ENCODE measurements around the gene ALPK3. TPM values are rescaled to one million over a fixed set of nuclear protein-coding genes. Genes with fewer than 3 reads are reported as not detected.

Gene ALPK3
- total RNA-seq, 4 donors from 2014 or later, result 0.42 to 7.5 (median 1.1) TPM

DNA sequence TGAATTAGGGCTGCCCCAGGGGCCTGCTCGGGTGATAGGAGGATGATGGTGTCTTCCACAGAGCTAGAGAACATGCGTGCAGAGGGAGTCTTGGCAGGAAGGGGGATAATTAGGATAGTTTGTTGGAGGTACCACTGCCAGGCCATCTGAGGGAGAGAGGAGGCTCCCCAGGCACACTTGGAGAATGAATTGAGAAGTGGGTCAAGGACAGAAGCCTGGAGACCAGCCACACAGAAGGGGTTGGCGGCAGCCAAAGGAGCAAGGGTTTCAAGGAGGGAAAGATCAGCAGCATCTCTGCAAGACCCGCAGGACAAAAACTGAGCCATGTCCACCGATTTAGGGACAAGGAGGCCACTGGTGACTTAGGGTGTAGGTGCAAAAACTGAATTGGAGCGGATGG, 74.2 kb downstream of the ALPK3 start:
- Histone ChIP-seq H3K27me3 (no peaks in the 10 kb centered on the region), H3K4me1 (no peaks in the 10 kb centered on the region), H3K9me3 (no peaks in the 10 kb centered on the region), H3K36me3 (no peaks in the 10 kb centered on the region), H3K27ac (no peak overlapping the region), H3K4me3 (no peak overlapping the region)
- no peak for TF ChIP-seq CTCF (IDR thresholded peaks at IDR 0.05)
- TF ChIP-seq EP300 (IDR thresholded peaks at IDR 0.05), result no peak
- 89% methylated on average over 6 of the region's 6 CpGs for WGBS
- no peak for DNase-seq (ENCODE audit: low spot score in 2 of 2)

DNA sequence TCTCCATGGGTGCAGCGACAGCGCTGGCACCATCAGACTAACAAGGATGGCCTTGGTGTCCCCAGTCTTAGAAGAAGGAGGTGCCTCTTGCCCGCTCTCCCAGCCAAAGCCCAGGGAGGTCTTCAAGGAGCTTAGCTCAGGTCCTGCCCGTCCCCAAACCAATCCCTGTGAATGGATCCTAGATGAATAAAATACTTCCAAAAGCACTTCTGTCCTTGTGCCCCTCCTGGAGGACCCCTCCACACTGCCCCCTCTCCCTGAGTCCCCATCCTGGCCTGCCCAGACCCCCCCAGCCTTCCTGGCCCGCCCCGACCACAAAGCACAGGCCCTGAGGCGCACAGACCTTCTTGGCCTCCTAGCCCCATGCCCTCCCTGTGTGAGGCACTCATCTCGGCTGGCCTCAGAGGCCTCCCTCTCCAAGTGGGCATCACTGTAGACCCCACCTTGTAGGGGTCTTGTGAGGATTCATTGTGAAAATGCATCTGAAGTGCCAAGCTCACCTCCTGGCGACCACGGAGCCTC, 75.7 kb downstream of the ALPK3 start:
- no peak overlapping the region for H3K27ac ChIP-seq
- no peaks in the 10 kb centered on the region for H3K27me3 ChIP-seq
- TF ChIP-seq POLR2AphosphoS5 (IDR thresholded peaks at IDR 0.05) (no peak), CTCF (IDR thresholded peaks at IDR 0.05) (no peak), POLR2A (IDR thresholded peaks at IDR 0.05) (no peak), EP300 (IDR thresholded peaks at IDR 0.05) (no peak)
- H3K4me1 ChIP-seq, result no peaks in the 10 kb centered on the region
- no peak overlapping the region for H3K4me3 ChIP-seq
- WGBS, result 100% methylated on average over 5 of the region's 10 CpGs
- DNase-seq (ENCODE audit: low spot score in 2 of 2), result no peak
- no peaks in the 10 kb centered on the region for H3K36me3 ChIP-seq
- H3K9me3 ChIP-seq, result no peaks in the 10 kb centered on the region

GRCh38 chr15:84893607-84894006, 76.5 kb downstream of the ALPK3 start:
- Histone ChIP-seq H3K4me1 (no peaks in the 10 kb centered on the region), H3K9me3 (no peaks in the 10 kb centered on the region), H3K36me3 (no peaks in the 10 kb centered on the region), H3K4me3 (no peak overlapping the region), H3K27me3 (no peaks in the 10 kb centered on the region), H3K27ac (no peak overlapping the region)
- DNase-seq (ENCODE audit: low spot score in 2 of 2), result no peak
- 93% methylated on average over 10 of the region's 10 CpGs for WGBS
- TF ChIP-seq POLR2AphosphoS5 (IDR thresholded peaks at IDR 0.05), result no peak
- no peak for TF ChIP-seq POLR2A (IDR thresholded peaks at IDR 0.05)

DNA sequence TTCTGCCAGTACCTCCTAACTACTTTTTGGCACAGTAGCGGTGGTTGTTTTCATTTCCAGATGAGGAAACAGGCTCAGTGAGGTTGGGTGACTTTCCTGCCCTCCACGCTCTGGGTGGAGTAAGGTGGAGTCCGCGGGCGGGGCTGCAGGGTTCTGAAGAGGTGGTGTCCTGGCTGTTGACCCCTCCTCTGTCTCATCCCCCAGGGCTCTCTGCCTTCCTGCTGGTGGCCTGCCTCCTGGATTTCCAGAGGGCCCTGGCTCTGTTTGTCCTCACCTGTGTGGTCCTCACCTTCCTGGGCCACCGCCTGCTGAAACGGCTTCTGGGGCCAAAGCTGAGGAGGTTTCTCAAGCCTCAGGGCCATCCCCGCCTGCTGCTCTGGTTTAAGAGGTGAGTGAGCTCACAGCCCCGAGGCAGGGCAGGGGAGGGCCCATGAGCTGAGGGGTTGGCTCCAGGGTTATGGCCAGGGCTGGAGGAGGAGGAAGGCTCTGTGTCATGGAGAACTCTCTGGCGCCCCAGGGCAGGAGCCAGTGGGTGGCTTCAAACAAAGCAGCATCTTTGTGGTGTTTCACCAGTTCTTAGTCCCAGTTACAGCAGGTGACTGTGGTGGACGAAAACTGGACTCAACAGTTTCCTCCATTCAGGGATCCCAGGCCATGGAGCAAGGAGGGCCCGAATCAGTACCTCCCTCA, 77.7 kb downstream of the ALPK3 start:
- TF ChIP-seq CTCF (IDR thresholded peaks at IDR 0.05), result no peak
- TF ChIP-seq POLR2A (IDR thresholded peaks at IDR 0.05), result no peak
- TF ChIP-seq POLR2AphosphoS5 (IDR thresholded peaks at IDR 0.05), result no peak
- no peak for TF ChIP-seq EP300 (IDR thresholded peaks at IDR 0.05)
- DNase-seq (ENCODE audit: low spot score in 2 of 2), result no peak
- Histone ChIP-seq H3K9me3 (no peaks in the 10 kb centered on the region), H3K4me1 (no peaks in the 10 kb centered on the region), H3K27ac (no peak overlapping the region), H3K4me3 (no peak overlapping the region), H3K27me3 (no peaks in the 10 kb centered on the region), H3K36me3 (no peaks in the 10 kb centered on the region)
- WGBS, result 63% methylated on average over 12 of the region's 12 CpGs

GRCh38 chr15:84898761-84899160, 81.6 kb downstream of the ALPK3 start:
- Histone ChIP-seq H3K27ac (no peak overlapping the region), H3K9me3 (no peaks in the 10 kb centered on the region), H3K4me1 (no peaks in the 10 kb centered on the region), H3K36me3 (no peaks in the 10 kb centered on the region), H3K4me3 (no peak overlapping the region), H3K27me3 (no peaks in the 10 kb centered on the region)
- no peak for DNase-seq (ENCODE audit: low spot score in 2 of 2)
- TF ChIP-seq CTCF (IDR thresholded peaks at IDR 0.05) (no peak), POLR2A (IDR thresholded peaks at IDR 0.05) (no peak), POLR2AphosphoS5 (IDR thresholded peaks at IDR 0.05) (no peak), EP300 (IDR thresholded peaks at IDR 0.05) (no peak)
- WGBS, result 56% methylated on average over 4 of the region's 4 CpGs

All from suprapubic skin (tissue), 4 donors.